ENCODE results near the gene NAE1.

DNA sequence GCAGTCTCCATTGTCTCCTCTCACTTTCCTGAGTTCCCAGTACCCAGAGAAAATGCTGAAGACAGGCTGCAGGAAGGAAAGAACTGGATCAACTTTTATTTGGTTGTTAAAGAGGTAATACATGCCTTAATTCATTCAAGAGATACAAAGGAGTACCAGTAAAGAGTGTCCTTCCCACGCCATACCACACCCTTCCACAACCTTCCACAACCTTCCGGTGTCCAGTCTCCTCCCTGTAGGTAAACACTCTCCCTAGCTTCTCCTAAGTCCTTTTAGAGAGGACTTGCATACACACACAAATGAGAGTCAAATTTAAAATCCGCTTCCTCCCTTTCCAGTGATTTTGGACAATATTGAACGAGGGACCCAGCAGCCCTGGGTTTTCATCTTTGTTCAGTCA lies 10.6 kb upstream of the NAE1 start:
- TF ChIP-seq CTCF (IDR thresholded peaks at IDR 0.05) (no peak), USF2 (IDR thresholded peaks at IDR 0.05) (no peak), POLR2AphosphoS2 (conservative IDR thresholded peaks at IDR 0.05; ENCODE audit: low read length) (no peak), BHLHE40 (IDR thresholded peaks at IDR 0.05; ENCODE audit: low read depth, low read length) (no peak), POLR2A (IDR thresholded peaks at IDR 0.05; ENCODE audit: low read length) (no peak), RFX5 (IDR thresholded peaks at IDR 0.05) (no peak)
